Stimulated activated effector memory CD8-positive, alpha-beta T cell treated with anti-CD3 and anti-CD28 coated beads, Interleukin-12 subunit alpha, Interleukin-12 subunit beta, amount 100 ng/mL, for 72 hours (primary cell): ENCODE data around the gene ZNF267.
"Not testable (repeated sequence)": the region's sequence is repeated elsewhere in the genome, so short reads cannot be mapped to it uniquely, and the experiment has no call there.

ENCODE experiments used
- ATAC-seq: fragments of 150-1000 bp; cut with Tn5 transposase; 2 replicates; pipeline ENCODE4 v1.10.0; 2021
- DNase-seq, 2 donors: peaks; one replicate each; pipeline ENCODE4 v3.0.0; 2021 to 2022; ENCODE audit warnings: low spot score in 2 of 2
- H3K27ac Mint-ChIP-seq: one replicate; pipeline ENCODE4 v1.8.0; 2022; ENCODE audit warnings: mild to moderate bottlenecking, mixed read lengths
- H3K36me3 Mint-ChIP-seq: one replicate; pipeline ENCODE4 v1.8.0; 2022; ENCODE audit warnings: mild to moderate bottlenecking, mixed read lengths
- H3K4me1 Mint-ChIP-seq: one replicate; pipeline ENCODE4 v1.8.0; 2022; ENCODE audit warnings: mixed read lengths
- H3K4me3 Mint-ChIP-seq: one replicate; pipeline ENCODE4 v1.8.0; 2022; ENCODE audit warnings: mild to moderate bottlenecking, mixed read lengths
- H3K9me3 Mint-ChIP-seq: one replicate; pipeline ENCODE4 v1.8.0; 2022; ENCODE audit warnings: mixed read lengths

Gene ZNF267

DNA sequence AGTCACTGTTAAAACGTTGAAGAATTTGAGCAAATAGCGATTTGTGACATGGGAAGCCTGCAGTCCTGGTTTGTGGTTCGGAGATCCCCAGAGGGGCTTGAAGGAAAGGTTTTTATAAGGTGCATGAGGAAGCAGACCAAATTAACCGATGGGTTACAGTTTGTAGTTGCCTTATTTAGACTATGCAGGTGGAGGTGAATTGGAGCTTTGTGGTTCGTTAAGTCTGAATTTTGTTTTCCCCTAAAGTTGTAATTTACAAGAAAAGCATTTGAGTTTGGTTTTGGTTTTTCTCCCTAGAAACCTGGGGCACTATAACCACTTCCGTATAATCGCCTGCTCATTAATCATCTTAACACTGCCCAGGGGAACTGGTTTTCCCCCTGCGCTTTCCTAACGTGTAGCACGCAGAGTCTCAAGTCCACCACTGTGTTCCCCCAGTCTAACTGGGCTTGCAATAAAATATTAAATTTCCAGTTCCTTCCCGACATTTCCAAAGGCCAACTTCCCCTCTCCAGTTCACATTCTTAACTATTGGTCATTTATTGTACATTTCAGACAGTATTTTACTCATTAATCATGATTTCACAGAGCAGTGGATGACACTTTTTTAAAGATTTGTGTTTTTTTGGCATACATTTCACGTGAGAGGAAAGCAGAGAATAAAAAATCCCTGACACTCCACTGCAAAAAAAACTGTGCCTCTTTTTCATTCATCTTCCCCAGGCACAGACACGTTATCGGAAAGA lies 932 bp downstream of the ZNF267 start:
- Mint-ChIP-seq H3K36me3 (peaks cover 68% of the 10 kb centered on the region), H3K4me1 (peaks cover 52% of the 10 kb centered on the region), H3K9me3 (no peaks in the 10 kb centered on the region), H3K27ac (peak overlapping the region; percentile 99), H3K4me3 (peak overlapping the region; percentile 84)
- peak; percentile 51 for ATAC-seq
- peak in 1 of 2 donors; percentile 75 for DNase-seq

- H3K36me3 Mint-ChIP-seq = peaks cover 74% of the 10 kb centered on the region
- peaks cover 54% of the 10 kb centered on the region for H3K4me1 Mint-ChIP-seq
- H3K9me3 Mint-ChIP-seq = no peaks in the 10 kb centered on the region
- ATAC-seq (no peak), DNase-seq (no peak)
- H3K27ac Mint-ChIP-seq = peak overlapping the region; percentile 99
- H3K4me3 Mint-ChIP-seq = peak overlapping the region; percentile 84
These were observed 1.7 kb downstream of the ZNF267 start for GRCh38 chr16:31875112-31875803.

DNA sequence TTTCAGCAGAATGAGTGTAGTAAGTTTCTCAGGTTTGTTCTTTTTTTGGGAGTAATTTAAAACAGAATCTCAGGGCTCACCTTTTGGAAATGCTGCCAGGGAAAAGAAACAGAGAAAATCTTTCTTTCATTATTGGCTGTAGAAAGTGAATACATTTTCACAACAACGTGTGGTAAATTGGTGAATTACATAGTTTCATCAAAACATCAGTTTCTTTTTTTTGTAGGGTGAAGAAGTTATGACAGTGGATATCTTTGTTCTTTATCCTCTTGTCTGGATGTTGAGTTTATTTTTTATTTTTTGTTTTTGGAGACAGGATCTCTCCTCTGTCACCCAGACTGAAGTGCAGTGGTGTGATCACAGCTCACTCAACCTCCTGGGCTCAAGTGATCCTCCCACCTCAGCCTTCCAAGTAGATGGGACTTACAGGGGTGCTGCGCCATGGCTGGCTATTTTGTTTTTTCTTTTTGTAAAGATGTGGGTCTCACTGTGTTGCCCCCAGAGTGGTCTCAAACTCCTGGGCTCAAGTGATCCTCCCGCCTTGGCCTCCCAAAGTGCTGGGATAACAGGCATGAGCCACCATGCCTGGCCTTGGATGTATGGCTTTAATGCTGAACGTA lies 2.4 kb downstream of the ZNF267 start:
- H3K4me1 Mint-ChIP-seq = peaks cover 54% of the 10 kb centered on the region
- H3K27ac Mint-ChIP-seq = peak overlapping the region; percentile 99
- H3K4me3 Mint-ChIP-seq = peak overlapping the region; percentile 84
- ATAC-seq (no peak), DNase-seq (no peak)
- no peaks in the 10 kb centered on the region for H3K9me3 Mint-ChIP-seq
- peaks cover 81% of the 10 kb centered on the region for H3K36me3 Mint-ChIP-seq

GRCh38 chr16:31876951-31877828 lies 3.6 kb downstream of the ZNF267 start:
- DNase-seq (peak; percentile 41 to 82), ATAC-seq (peak; percentile 80)
- H3K4me3 Mint-ChIP-seq = peak overlapping the region; percentile 84
- peak overlapping the region; percentile 99 for H3K27ac Mint-ChIP-seq
- peaks cover 52% of the 10 kb centered on the region for H3K4me1 Mint-ChIP-seq
- peaks cover 93% of the 10 kb centered on the region for H3K36me3 Mint-ChIP-seq
- no peaks in the 10 kb centered on the region for H3K9me3 Mint-ChIP-seq

DNA sequence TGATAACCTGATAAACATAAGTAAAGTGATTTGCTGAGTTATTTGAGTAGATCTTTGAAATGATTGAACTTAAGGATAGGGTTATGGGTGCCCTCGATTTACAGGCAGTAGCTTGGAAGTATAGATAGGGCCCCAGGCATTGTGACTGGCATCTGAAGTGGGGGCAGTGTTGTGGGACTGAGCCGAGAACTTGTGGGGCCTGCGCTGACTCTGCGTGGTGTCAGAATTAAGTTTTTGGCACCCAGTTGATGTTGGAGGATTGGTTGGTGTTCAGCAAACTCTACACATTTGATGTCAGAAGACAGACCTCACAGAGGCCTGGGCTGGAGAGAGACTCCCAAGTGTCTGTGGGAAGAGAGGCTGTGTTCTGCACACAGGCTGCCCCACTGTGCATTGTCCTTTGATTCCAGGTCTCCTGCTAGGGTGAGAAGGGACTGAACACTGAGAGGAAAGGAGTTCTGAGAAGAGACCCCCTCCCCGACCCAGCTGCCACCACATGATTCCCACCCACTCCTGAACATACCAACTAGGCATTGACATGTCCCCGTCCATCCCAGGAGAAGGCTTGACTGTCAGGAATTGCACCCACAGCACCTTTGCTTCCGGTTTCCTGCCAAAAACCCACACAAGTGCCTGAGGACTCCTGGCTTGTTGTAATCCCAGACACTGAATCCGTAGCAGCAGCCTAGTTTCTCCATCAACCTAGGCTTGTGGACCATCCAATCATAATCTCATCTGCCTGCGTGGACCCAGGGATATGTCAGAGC lies 4.5 kb downstream of the ZNF267 start:
- ATAC-seq = peak; percentile 29
- H3K36me3 Mint-ChIP-seq = peaks cover 100% of the 10 kb centered on the region
- no peak for DNase-seq
- peaks cover 49% of the 10 kb centered on the region for H3K4me1 Mint-ChIP-seq
- H3K27ac Mint-ChIP-seq = peak overlapping the region; percentile 99
- no peaks in the 10 kb centered on the region for H3K9me3 Mint-ChIP-seq
- peak overlapping the region; percentile 84 for H3K4me3 Mint-ChIP-seq

GRCh38 chr16:31879937-31880321 lies 6.3 kb downstream of the ZNF267 start:
- ATAC-seq (no peak), DNase-seq (no peak)
- H3K27ac Mint-ChIP-seq = peak overlapping the region; percentile 99
- peak overlapping the region; percentile 84 for H3K4me3 Mint-ChIP-seq
- H3K4me1 Mint-ChIP-seq = peaks cover 49% of the 10 kb centered on the region
- H3K36me3 Mint-ChIP-seq = peaks cover 100% of the 10 kb centered on the region
- H3K9me3 Mint-ChIP-seq = no peaks in the 10 kb centered on the region

DNA sequence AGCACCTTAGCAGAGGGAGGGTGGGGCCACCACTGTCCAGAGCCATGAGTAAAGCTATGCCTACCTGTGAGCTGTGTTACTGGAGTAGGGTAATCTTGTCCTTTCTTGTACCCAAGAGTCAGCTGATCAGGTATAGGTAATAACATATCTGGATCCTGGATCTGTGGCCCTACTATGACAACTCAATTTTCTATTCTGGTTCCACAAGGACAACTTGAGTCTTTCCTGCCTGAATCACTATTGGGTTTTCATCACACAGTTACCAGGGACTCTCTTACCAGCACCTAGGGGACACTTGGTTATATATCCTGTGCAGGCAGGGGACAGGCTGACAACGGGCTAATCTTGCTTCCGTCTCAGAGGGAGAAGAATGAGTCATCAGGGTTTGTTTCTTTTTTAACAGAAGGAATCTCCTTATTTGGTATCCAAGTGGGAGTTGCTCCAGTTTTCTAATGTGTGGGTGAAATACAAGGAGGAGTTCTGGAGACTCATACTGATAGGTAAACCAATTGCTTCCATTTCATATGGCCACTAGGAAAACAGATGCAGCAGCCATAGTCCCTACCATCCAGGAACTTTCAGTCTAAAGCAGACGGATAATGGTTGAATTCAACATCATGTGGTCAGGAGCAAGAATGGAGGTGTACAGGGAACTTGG lies 6.8 kb downstream of the ZNF267 start:
- DNase-seq (no peak), ATAC-seq (peak; percentile 74)
- Mint-ChIP-seq H3K4me1 (peaks cover 54% of the 10 kb centered on the region), H3K27ac (peak overlapping the region; percentile 99), H3K4me3 (peak overlapping the region; percentile 84), H3K9me3 (no peaks in the 10 kb centered on the region), H3K36me3 (peaks cover 100% of the 10 kb centered on the region)

GRCh38 chr16:31886227-31886626 lies 12.6 kb downstream of the ZNF267 start:
- Mint-ChIP-seq H3K4me1 (peaks cover 61% of the 10 kb centered on the region), H3K27ac (no peak overlapping the region), H3K4me3 (peak overlapping the region; percentile 61), H3K9me3 (peaks cover 8% of the 10 kb centered on the region), H3K36me3 (peaks cover 100% of the 10 kb centered on the region)
- ATAC-seq (peak; percentile 32), DNase-seq (no peak)

- H3K27ac Mint-ChIP-seq = peak overlapping the region; percentile 95
- H3K36me3 Mint-ChIP-seq = peaks cover 100% of the 10 kb centered on the region
- H3K4me3 Mint-ChIP-seq = peak overlapping the region; percentile 61
- DNase-seq = no peak
- H3K4me1 Mint-ChIP-seq = peaks cover 71% of the 10 kb centered on the region
- peak; percentile 83 for ATAC-seq
- peaks cover 11% of the 10 kb centered on the region for H3K9me3 Mint-ChIP-seq
These were observed 15.1 kb downstream of the ZNF267 start for GRCh38 chr16:31888735-31889134.

DNA sequence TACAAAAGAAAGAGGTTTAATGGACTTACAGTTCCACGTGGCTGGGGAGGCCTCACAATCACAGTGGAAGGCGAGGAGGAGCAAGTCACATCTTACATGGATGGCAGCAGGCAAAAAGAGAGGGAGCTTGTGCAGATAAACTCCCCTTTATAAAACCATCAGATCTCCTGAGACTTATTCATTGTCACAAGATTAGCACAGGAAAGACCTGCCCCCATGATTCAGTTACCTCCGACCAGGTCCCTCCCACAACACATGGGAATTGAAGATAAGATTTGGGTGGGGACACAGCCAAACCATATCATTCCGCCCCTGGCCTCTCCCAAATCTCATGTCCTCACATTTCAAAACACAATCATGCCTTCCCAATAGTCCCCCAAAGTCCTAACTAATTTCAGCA lies 18.5 kb downstream of the ZNF267 start:
- H3K4me1 Mint-ChIP-seq = peaks cover 83% of the 10 kb centered on the region
- peaks cover 11% of the 10 kb centered on the region for H3K9me3 Mint-ChIP-seq
- not testable (repeated sequence) for DNase-seq, ATAC-seq, H3K4me3 Mint-ChIP-seq
- H3K27ac Mint-ChIP-seq = peak overlapping the region; percentile 86
- H3K36me3 Mint-ChIP-seq = peaks cover 100% of the 10 kb centered on the region

DNA sequence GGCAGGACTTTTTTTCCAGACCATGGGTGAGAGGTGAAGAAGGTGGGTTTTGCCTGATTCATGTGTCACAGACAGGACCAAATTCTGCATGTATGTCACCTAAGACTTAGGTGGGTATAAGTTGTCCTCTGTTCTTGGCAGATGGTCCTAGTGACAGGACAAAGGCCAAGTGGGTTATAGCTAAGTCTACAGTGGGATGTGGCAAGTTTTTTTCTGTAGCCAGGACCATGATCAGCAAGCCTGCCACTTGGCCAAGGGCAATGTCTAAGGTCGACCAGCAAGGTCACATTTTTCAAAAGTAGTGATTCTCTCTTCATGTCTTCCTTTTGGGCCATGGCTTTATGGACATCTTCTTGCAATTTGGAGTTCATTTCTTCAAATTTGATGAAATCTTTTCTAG lies 20.2 kb downstream of the ZNF267 start:
- H3K4me1 Mint-ChIP-seq = peaks cover 79% of the 10 kb centered on the region

GRCh38 chr16:31897283-31897682 lies 23.7 kb downstream of the ZNF267 start:
- peaks cover 99% of the 10 kb centered on the region for H3K36me3 Mint-ChIP-seq
- H3K4me1 Mint-ChIP-seq = peaks cover 61% of the 10 kb centered on the region
- no peak overlapping the region for H3K27ac Mint-ChIP-seq
- H3K9me3 Mint-ChIP-seq = peaks cover 7% of the 10 kb centered on the region
- ATAC-seq = no peak
- H3K4me3 Mint-ChIP-seq = no peak overlapping the region
- DNase-seq = no peak

More for the DNA sequence above, 20.2 kb downstream of the ZNF267 start:
- Mint-ChIP-seq H3K36me3 (peaks cover 100% of the 10 kb centered on the region), H3K27ac (peak overlapping the region; percentile 54), H3K9me3 (peaks cover 17% of the 10 kb centered on the region), H3K4me3 (no peak overlapping the region)
- ATAC-seq (no peak), DNase-seq (no peak)

DNA sequence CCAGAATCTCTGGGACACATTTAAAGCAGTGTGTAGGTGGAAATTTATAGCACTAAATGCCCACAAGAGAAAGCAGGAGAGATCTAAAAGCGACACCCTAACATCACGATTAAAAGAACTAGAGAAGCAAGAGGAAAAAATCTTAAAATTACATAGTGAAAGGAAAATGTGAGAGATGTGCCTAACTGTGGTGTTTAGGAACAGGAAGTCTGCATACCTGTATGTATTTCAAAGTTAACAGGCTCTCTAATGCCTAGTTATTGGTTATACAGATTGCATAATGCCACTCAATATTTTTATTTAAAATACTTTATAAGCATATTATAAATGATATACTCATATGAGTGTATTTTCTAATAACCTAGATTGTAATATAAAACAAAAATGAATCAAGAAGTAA lies 25.9 kb downstream of the ZNF267 start:
- peak overlapping the region; percentile 72 for H3K27ac Mint-ChIP-seq
- no peak for ATAC-seq
- H3K4me3 Mint-ChIP-seq = peak overlapping the region; percentile 10
- H3K4me1 Mint-ChIP-seq = peaks cover 53% of the 10 kb centered on the region
- no peak for DNase-seq
- H3K36me3 Mint-ChIP-seq = peaks cover 99% of the 10 kb centered on the region
- peaks cover 12% of the 10 kb centered on the region for H3K9me3 Mint-ChIP-seq

DNA sequence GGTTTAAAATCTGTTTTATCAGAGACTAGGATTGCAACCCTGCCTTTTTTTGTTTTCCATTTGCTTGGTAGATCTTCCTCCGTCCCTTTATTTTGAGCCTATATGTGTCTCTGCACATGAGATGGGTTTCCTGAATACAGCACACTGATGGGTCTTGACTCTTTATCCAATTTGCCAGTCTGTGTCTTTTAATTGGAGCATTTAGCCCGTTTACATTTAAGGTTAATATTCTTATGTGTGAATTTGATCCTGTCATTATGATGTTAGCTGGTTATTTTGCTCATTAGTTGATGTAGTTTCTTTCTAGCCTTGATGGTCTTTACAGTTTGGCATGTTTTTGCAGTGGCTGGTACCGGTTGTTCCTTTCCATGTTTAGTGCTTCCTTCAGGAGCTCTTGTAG lies 31.0 kb downstream of the ZNF267 start:
- not testable (repeated sequence) for H3K4me3 Mint-ChIP-seq, ATAC-seq, DNase-seq
- Mint-ChIP-seq H3K9me3 (peaks cover 23% of the 10 kb centered on the region), H3K36me3 (peaks cover 99% of the 10 kb centered on the region), H3K27ac (peak overlapping the region; percentile 29), H3K4me1 (peaks cover 37% of the 10 kb centered on the region)
